Measurements from ENCODE around the gene HAL.

DNA sequence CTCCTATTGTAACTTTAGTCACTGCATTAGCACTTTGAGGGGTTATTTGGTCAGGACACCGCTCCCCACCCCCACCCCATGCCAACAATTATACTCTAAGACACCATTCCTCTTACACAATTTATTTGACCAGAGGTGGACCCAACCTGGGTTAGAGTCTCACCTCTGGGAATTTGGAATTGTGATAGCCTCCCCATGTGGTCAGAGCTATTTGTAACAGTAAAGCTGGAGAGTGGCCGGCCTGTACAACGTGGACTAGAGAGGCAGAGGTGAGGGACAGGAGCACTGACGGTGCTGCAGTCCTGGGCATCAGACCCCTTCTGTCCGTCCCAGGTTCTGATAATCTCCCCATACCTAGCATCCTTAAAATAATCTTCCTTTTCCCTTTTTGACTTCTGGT lies 3.3 kb upstream of the HAL start:
- TF ChIP-seq EZH2phosphoT487 (IDR thresholded peaks at IDR 0.05; ENCODE audit: low read length) = no peak
- TF ChIP-seq, protein P1, sequence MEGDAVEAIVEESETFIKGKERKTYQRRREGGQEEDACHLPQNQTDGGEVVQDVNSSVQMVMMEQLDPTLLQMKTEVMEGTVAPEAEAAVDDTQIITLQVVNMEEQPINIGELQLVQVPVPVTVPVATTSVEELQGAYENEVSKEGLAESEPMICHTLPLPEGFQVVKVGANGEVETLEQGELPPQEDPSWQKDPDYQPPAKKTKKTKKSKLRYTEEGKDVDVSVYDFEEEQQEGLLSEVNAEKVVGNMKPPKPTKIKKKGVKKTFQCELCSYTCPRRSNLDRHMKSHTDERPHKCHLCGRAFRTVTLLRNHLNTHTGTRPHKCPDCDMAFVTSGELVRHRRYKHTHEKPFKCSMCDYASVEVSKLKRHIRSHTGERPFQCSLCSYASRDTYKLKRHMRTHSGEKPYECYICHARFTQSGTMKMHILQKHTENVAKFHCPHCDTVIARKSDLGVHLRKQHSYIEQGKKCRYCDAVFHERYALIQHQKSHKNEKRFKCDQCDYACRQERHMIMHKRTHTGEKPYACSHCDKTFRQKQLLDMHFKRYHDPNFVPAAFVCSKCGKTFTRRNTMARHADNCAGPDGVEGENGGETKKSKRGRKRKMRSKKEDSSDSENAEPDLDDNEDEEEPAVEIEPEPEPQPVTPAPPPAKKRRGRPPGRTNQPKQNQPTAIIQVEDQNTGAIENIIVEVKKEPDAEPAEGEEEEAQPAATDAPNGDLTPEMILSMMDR (IDR thresholded peaks at IDR 0.05; ENCODE audit: low read length) = no peak
